ENCODE measurements around the gene KRT36.

DNA sequence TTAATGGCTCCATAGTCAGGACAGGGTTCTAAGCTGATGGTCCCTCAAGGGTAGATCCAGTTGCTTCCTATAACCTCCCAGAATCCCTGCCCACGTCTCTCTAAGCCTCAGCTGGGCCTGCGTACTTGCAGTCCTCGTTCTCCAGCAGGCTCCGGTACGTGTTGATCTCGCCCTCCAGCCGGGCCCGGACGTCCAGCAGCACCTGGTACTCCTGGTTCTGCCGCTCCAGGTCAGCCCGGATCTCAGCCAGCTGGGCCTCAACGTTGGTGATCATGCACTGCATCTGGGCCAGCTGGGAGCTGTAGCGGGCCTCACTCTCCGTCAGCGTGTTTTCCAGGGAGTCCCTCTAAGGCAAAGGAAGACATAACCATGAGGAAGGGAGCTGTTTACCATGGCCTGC, 27.0 kb downstream of the KRT36 start:
- TF ChIP-seq, protein P1, sequence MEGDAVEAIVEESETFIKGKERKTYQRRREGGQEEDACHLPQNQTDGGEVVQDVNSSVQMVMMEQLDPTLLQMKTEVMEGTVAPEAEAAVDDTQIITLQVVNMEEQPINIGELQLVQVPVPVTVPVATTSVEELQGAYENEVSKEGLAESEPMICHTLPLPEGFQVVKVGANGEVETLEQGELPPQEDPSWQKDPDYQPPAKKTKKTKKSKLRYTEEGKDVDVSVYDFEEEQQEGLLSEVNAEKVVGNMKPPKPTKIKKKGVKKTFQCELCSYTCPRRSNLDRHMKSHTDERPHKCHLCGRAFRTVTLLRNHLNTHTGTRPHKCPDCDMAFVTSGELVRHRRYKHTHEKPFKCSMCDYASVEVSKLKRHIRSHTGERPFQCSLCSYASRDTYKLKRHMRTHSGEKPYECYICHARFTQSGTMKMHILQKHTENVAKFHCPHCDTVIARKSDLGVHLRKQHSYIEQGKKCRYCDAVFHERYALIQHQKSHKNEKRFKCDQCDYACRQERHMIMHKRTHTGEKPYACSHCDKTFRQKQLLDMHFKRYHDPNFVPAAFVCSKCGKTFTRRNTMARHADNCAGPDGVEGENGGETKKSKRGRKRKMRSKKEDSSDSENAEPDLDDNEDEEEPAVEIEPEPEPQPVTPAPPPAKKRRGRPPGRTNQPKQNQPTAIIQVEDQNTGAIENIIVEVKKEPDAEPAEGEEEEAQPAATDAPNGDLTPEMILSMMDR (IDR thresholded peaks at IDR 0.05), result no peak
- TF ChIP-seq POLR2A (IDR thresholded peaks at IDR 0.05), result no peak

All from adrenal gland (tissue), 5 donors.